Endothelial cell of umbilical vein (primary cell): ENCODE data around the gene SLC35E3. TPM values are rescaled to one million over a fixed set of nuclear protein-coding genes. Genes with fewer than 3 reads are reported as not detected.
A peak's percentile ranks its signal among the peaks of the same experiment; 100 is the strongest.

Experiments
- BruUV-seq: library from RNA; stranded (reverse); fragments of 400-500 nt; replicated peaks from 2 replicates; lab custom pipeline; 2021; lab: Mats Ljungman, UMichigan
- CTCF ChIA-PET: fragments of 300-600, 350-600 bp; sonication (Branson Sonifier 250); formaldehyde crosslinking; loops from one replicate; lab custom pipeline; 2021; ENCODE audit warnings: antibody characterized with exemption, inconsistent platforms; lab: Charles Lee
- POLR2A ChIA-PET: fragments of 300-600, 350-600 bp; sonication (Branson Sonifier 250); formaldehyde crosslinking; loops from one replicate; lab custom pipeline; 2021; ENCODE audit warnings: antibody characterized with exemption, inconsistent platforms; lab: Charles Lee
- DNase-seq: peaks from one replicate; pipeline ENCODE4 v3.0.0-alpha.2; 2011; ENCODE audit warnings: low read depth, low spot score
- FAIRE-seq: peaks from 2 replicates; lab custom pipeline; 2011; peaks lifted over from hg19 to GRCh38; lab: Jason Lieb, UNC
- H2AFZ ChIP-seq: 2 replicates; pipeline ENCODE4 v1.6.0; 2012; ENCODE audit warnings: low read depth, low read length, control low read depth, inconsistent platforms
- H3K27ac ChIP-seq: 2 replicates; pipeline ENCODE4 v1.5.1; 2011; ENCODE audit warnings: low read depth, mild to moderate bottlenecking, control low read depth, low read length, moderate library complexity; ENCODE audit not compliant: insufficient read depth
- H3K27me3 ChIP-seq, 2 experiments: 2 replicates each; pipeline versions ENCODE4 v1.6.0 to v1.6.1; 2011; ENCODE audit warnings: low read length in 2 of 2, mixed read lengths in 1 of 2; ENCODE audit not compliant: control insufficient read depth in 2 of 2, insufficient read depth in 2 of 2
- H3K36me3 ChIP-seq, 2 experiments: 2 replicates in 1 of 2; 3 replicates in 1 of 2; pipeline ENCODE4 v1.5.1; 2011; ENCODE audit warnings: low read length in 2 of 2, mild to moderate bottlenecking in 1 of 2, moderate library complexity in 1 of 2; ENCODE audit not compliant: control insufficient read depth in 2 of 2, insufficient read depth in 2 of 2; ENCODE audit errors: extremely low read depth in 1 of 2
- H3K4me1 ChIP-seq: 3 replicates; pipeline ENCODE4 v1.5.1; 2011; ENCODE audit warnings: mild to moderate bottlenecking, low read length; ENCODE audit not compliant: control insufficient read depth, insufficient read depth; ENCODE audit errors: extremely low read depth
- H3K4me2 ChIP-seq: 2 replicates; pipeline ENCODE4 v1.6.1; 2011; ENCODE audit warnings: low read length, control low read depth, mixed read lengths; ENCODE audit not compliant: insufficient read depth
- H3K4me3 ChIP-seq, 3 experiments: fragments of 200-600 bp in 1 of 3; sonication (generic), shearing (Covaris generic) in 1 of 3; replicated peaks in 1 of 3; 2 replicates each; pipeline ENCODE4 v1.5.1; 2011 to 2016; ENCODE audit warnings: control low read depth in 3 of 3, low read length in 3 of 3, mild to moderate bottlenecking in 2 of 3, inconsistent platforms in 1 of 3, low read depth in 1 of 3, moderate library complexity in 1 of 3; ENCODE audit not compliant: insufficient read depth in 1 of 3
- H3K79me2 ChIP-seq: 2 replicates; pipeline ENCODE4 v1.6.0; 2012; ENCODE audit warnings: low read length, inconsistent platforms; ENCODE audit not compliant: control insufficient read depth, insufficient read depth
- H3K9ac ChIP-seq: replicated peaks from 2 replicates; pipeline ENCODE3; 2011; ENCODE audit warnings: low read length, control low read depth; ENCODE audit not compliant: insufficient read depth; ENCODE audit errors: extremely low read depth
- H3K9me1 ChIP-seq: replicated peaks from 3 replicates; pipeline ENCODE4 v1.6.0; 2011; ENCODE audit warnings: mild to moderate bottlenecking, low read length; ENCODE audit not compliant: control insufficient read depth, insufficient read depth; ENCODE audit errors: extremely low read depth
- H3K9me3 ChIP-seq: replicated peaks from 2 replicates; pipeline ENCODE4 v1.5.1; 2012; ENCODE audit warnings: low read length, inconsistent platforms; ENCODE audit not compliant: control insufficient read depth, insufficient read depth
- H4K20me1 ChIP-seq: replicated peaks from 2 replicates; pipeline ENCODE3; 2011; ENCODE audit warnings: mild to moderate bottlenecking, low read length; ENCODE audit not compliant: control insufficient read depth, insufficient read depth; ENCODE audit errors: extremely low read depth
- EZH2 ChIP-seq: IDR thresholded peaks from 2 replicates; pipeline ENCODE4 v1.6.1; 2012; ENCODE audit warnings: borderline replicate concordance, low read depth, mild to moderate bottlenecking, moderate library complexity, low read length, inconsistent platforms; ENCODE audit not compliant: severe bottlenecking
- FOS ChIP-seq: IDR thresholded peaks from 2 replicates; pipeline ENCODE4 v1.6.1; 2011; ENCODE audit warnings: mild to moderate bottlenecking, low read length, moderate library complexity, borderline replicate concordance; ENCODE audit not compliant: insufficient read depth
- GATA2 ChIP-seq: IDR thresholded peaks from 2 replicates; pipeline ENCODE4 v1.7.0; 2011; ENCODE audit warnings: low read depth, mild to moderate bottlenecking, moderate library complexity, mixed read lengths, low read length; ENCODE audit not compliant: insufficient read length, insufficient read depth
- JUN ChIP-seq: IDR thresholded peaks from 2 replicates; pipeline ENCODE4 v1.6.1; 2011; ENCODE audit warnings: borderline replicate concordance, low read depth; ENCODE audit not compliant: insufficient read length, insufficient read depth
- MYC ChIP-seq: IDR thresholded peaks from one replicate; pipeline ENCODE4 v1.6.1; 2011; ENCODE audit warnings: mild to moderate bottlenecking, low read depth, low read length
- POLR2A ChIP-seq: IDR thresholded peaks from 2 replicates; pipeline ENCODE4 v1.6.1; 2012; ENCODE audit warnings: low read depth, mild to moderate bottlenecking, control low read depth, low read length
- POLR2AphosphoS5 ChIP-seq: IDR thresholded peaks from 2 replicates; pipeline ENCODE4 v1.6.1; 2012; ENCODE audit warnings: low read depth, mild to moderate bottlenecking, control low read depth, low read length, moderate library complexity; ENCODE audit not compliant: insufficient read depth
- dilution Hi-C: fragments of 300-500 bp; cut with MboI; formaldehyde crosslinking; loops from one replicate; pipeline ENCODE4 v1.15.0; 2019; ENCODE audit warnings: low sequenced_read_pairs; ENCODE audit not compliant: extremely low pct_ligation_motif_present
- intact Hi-C: fragments of 100-400 bp; cut with micrococcal nuclease; formaldehyde crosslinking; loops from one replicate; pipeline ENCODE4 v1.10.0; 2022
- polyA plus RNA-seq, 4 experiments: library from polyadenylated mRNA; depleted of rRNA in 3 of 4; stranded (reverse) in 3 of 4; unstranded in 1 of 4; fragments of >200 nt; gene quantifications; 2 replicates each; pipeline versions ENCODE4 v1.2.1 to v1.2.3, GENCODE V29; 2011 to 2012; ENCODE audit warnings: missing spikeins in 1 of 4
- total RNA-seq: library from RNA; stranded (reverse); gene quantifications from 2 replicates; pipeline ENCODE4 v1.2.3, GENCODE V29; 2021
- TF ChIP-seq, protein P1 (sequence below): IDR thresholded peaks from 2 replicates; pipeline ENCODE4 v1.6.1; 2011; ENCODE audit not compliant: insufficient read depth, insufficient read length
- TF ChIP-seq, protein P2 (sequence below), 2 donors: IDR thresholded peaks; 1 replicate in 1 of 2; 2 replicates in 1 of 2; pipeline ENCODE4 v1.5.1; 2011; ENCODE audit warnings: low read length in 2 of 2, mild to moderate bottlenecking in 2 of 2, moderate library complexity in 2 of 2, control low read depth in 1 of 2, inconsistent platforms in 1 of 2, low read depth in 1 of 2; ENCODE audit not compliant: insufficient read depth in 1 of 2; ENCODE audit errors: extremely low read depth in 1 of 2

The SLC35E3 gene
- total and polyA plus RNA-seq, 2 donors (not counting 3 experiments of a cell fraction or from before 2014, with no cell fraction given), result 8.1 to 13.8 TPM

DNA sequence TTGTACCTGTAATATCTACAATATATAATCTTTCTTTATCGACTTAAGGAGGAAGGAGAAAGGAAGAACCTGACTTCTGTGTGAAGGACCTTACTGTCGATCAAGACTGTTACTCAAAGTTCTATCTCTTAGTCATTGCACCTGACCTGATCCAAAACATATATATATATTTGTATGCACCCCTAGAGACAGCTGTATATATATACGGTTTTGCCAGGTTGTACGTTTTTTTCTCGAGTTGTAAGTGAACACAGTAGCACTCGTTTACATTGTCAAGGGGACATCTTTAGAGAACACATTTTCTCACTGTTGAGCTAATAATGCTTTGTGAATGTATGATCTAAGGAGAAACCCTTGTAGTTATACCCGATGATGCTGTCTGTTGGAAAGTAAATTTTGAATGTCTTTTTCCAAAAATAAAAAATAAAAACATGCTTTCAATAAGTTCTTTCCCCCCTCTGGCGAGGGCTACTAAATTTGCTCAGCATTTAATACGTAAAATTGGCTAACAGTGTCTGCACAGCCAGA, 536 bp upstream of the SLC35E3 start:
- Histone ChIP-seq H3K9me3 (no peaks in the 10 kb centered on the region), H3K36me3 (peaks cover 2 to 5% of the 10 kb centered on the region in 2 experiments), H3K4me2 (peak overlapping the region; percentile 96), H3K9ac (peak overlapping the region; percentile 73), H3K79me2 (no peaks in the 10 kb centered on the region), H3K4me1 (peaks cover 16% of the 10 kb centered on the region), H3K27ac (peak overlapping the region; percentile 25), H4K20me1 (no peaks in the 10 kb centered on the region), H3K9me1 (no peaks in the 10 kb centered on the region), H3K27me3 (no peaks in the 10 kb centered on the region), H2AFZ (peak overlapping the region; percentile 79), H3K4me3 (peak overlapping the region; percentile 7 to 87 (median 64))
- POLR2A ChIA-PET, result interaction anchor here (0.5 to 1.2 kb wide), 3 partner anchors 62 to 90 kb away, joined by 3 to 6 read pairs (median 5); partner anchors contain the start of gene MDM2
- no peak for DNase-seq
- no peak for FAIRE-seq
- CTCF ChIA-PET, result interaction anchor here (1.0 to 3.0 kb wide), 4 partner anchors 29 to 64 kb away, joined by 3 to 15 read pairs (median 14); partner anchors contain the start of gene MDM2
- no TSS peak for BruUV-seq
- dilution Hi-C loops, result no loop called here
- intact Hi-C loops, result loop anchor here (5.0 kb wide), 1 partner anchor 133 kb away; the partner anchor contains the start of gene RAP1B
- TF ChIP-seq MYC (no peak), EZH2 (no peak), GATA2 (no peak), FOS (no peak), POLR2AphosphoS5 (no peak), JUN (no peak), POLR2A (no peak)
- TF ChIP-seq, protein P1, sequence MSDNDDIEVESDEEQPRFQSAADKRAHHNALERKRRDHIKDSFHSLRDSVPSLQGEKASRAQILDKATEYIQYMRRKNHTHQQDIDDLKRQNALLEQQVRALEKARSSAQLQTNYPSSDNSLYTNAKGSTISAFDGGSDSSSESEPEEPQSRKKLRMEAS, result no peak
- TF ChIP-seq, protein P2, sequence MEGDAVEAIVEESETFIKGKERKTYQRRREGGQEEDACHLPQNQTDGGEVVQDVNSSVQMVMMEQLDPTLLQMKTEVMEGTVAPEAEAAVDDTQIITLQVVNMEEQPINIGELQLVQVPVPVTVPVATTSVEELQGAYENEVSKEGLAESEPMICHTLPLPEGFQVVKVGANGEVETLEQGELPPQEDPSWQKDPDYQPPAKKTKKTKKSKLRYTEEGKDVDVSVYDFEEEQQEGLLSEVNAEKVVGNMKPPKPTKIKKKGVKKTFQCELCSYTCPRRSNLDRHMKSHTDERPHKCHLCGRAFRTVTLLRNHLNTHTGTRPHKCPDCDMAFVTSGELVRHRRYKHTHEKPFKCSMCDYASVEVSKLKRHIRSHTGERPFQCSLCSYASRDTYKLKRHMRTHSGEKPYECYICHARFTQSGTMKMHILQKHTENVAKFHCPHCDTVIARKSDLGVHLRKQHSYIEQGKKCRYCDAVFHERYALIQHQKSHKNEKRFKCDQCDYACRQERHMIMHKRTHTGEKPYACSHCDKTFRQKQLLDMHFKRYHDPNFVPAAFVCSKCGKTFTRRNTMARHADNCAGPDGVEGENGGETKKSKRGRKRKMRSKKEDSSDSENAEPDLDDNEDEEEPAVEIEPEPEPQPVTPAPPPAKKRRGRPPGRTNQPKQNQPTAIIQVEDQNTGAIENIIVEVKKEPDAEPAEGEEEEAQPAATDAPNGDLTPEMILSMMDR (IDR thresholded peaks at IDR 0.05; ENCODE audit: extremely low read depth in 1 of 2, insufficient read depth in 1 of 2, low read depth in 1 of 2, low read length in 2 of 2), result no peak
